ENCODE results near the gene REG1B.

Gene REG1B

DNA sequence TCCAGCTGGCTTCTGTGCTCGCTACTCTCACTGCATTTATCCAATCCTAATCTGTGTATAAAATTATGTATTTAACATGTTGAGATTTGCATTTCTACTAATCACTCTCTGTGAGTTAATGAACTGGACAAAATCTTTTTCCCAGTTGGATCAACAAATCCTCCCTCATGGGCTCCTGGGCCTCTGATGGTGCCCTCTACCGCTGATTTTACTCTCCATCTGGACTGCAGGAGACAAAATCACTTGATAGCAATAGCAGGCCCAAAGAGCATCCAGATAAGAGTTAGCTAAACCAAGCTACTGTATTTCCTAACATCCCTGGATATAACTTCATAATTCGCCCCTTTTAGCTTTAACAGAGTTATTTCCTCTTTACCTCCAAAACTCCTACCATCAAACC is 47.8 kb downstream of the REG1B start:
- DNase-seq: no peak
- H3K36me3 ChIP-seq: no peaks in the 10 kb centered on the region
- TF ChIP-seq, protein P1, sequence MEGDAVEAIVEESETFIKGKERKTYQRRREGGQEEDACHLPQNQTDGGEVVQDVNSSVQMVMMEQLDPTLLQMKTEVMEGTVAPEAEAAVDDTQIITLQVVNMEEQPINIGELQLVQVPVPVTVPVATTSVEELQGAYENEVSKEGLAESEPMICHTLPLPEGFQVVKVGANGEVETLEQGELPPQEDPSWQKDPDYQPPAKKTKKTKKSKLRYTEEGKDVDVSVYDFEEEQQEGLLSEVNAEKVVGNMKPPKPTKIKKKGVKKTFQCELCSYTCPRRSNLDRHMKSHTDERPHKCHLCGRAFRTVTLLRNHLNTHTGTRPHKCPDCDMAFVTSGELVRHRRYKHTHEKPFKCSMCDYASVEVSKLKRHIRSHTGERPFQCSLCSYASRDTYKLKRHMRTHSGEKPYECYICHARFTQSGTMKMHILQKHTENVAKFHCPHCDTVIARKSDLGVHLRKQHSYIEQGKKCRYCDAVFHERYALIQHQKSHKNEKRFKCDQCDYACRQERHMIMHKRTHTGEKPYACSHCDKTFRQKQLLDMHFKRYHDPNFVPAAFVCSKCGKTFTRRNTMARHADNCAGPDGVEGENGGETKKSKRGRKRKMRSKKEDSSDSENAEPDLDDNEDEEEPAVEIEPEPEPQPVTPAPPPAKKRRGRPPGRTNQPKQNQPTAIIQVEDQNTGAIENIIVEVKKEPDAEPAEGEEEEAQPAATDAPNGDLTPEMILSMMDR (IDR thresholded peaks at IDR 0.05; ENCODE audit: low read depth, low read length): no peak
- H3K4me3 ChIP-seq (ENCODE audit: low read depth, low read length): no peak overlapping the region
- no peak overlapping the region for H3K27ac ChIP-seq
- peaks cover 7% of the 10 kb centered on the region for H3K27me3 ChIP-seq (ENCODE audit: insufficient read depth, low read depth, severe bottlenecking)
- no peaks in the 10 kb centered on the region for H3K9me3 ChIP-seq (ENCODE audit: severe bottlenecking)

All from WERI-Rb-1 (cell line).